PC-3 (cell line): ENCODE measurements around the gene PPP1R7. TPM values are rescaled to one million over a fixed set of nuclear protein-coding genes. Genes with fewer than 3 reads are reported as not detected.

Experiments used
- ATAC-seq: fragments of 200-7000 bp; cut with Tn5 transposase; 2 replicates; pipeline ENCODE4 v1.9.1; 2020; ENCODE audit warnings: mild to moderate bottlenecking, moderate library complexity
- BruUV-seq: library from RNA; stranded (reverse); fragments of 400-500 nt; replicated peaks from 2 replicates; lab custom pipeline; 2021; lab: Mats Ljungman, UMichigan
- CTCF ChIA-PET: fragments of 300-600 bp; sonication (Branson Sonifier 250); formaldehyde crosslinking; loops from one replicate; lab custom pipeline; 2022; ENCODE audit warnings: antibody characterized with exemption; lab: Charles Lee
- POLR2A ChIA-PET: fragments of 300-600 bp; sonication (Branson Sonifier 250); formaldehyde crosslinking; loops from one replicate; lab custom pipeline; 2022; ENCODE audit warnings: antibody characterized with exemption; ENCODE audit not compliant: unreplicated experiment; lab: Charles Lee
- DNase-seq: peaks from one replicate; pipeline ENCODE4 v3.0.0-alpha.2; 2015
- H2AFZ ChIP-seq: fragments of 300-600 bp; sonication (generic); 2 replicates; pipeline ENCODE4 v1.6.0; 2016; ENCODE audit warnings: antibody characterized with exemption, low read length
- H3F3A ChIP-seq: fragments of 300-600 bp; sonication (generic); one replicate; pipeline ENCODE4 v1.6.0; 2017; ENCODE audit warnings: antibody characterized with exemption, low read length, control low read depth, mild to moderate bottlenecking; ENCODE audit not compliant: unreplicated experiment
- H3K27ac ChIP-seq: fragments of 300-600 bp; sonication (generic); 2 replicates; pipeline ENCODE4 v1.5.1; 2016; ENCODE audit warnings: mild to moderate bottlenecking, low read length
- H3K27me3 ChIP-seq: fragments of 300-600 bp; sonication (generic); 2 replicates; pipeline ENCODE4 v1.6.1; 2016; ENCODE audit warnings: low read length, mixed read lengths
- H3K36me3 ChIP-seq: fragments of 300-600 bp; sonication (generic); 2 replicates; pipeline ENCODE4 v1.6.1; 2016; ENCODE audit warnings: low read depth, mixed run types, low read length, mixed read lengths
- H3K4me1 ChIP-seq: fragments of 300-600 bp; sonication (generic); 2 replicates; pipeline ENCODE4 v1.5.1; 2016; ENCODE audit warnings: low read length; ENCODE audit not compliant: insufficient read depth
- H3K4me2 ChIP-seq: fragments of 300-600 bp; sonication (generic); 2 replicates; pipeline ENCODE4 v1.6.0; 2016; ENCODE audit warnings: low read length
- H3K4me3 ChIP-seq: fragments of 300-600 bp; sonication (generic); 2 replicates; pipeline ENCODE4 v1.5.1; 2016; ENCODE audit warnings: mild to moderate bottlenecking, low read length, mixed read lengths
- H3K79me2 ChIP-seq: fragments of 300-600 bp; sonication (generic); 2 replicates; pipeline ENCODE4 v1.6.1; 2017; ENCODE audit warnings: low read length, mixed read lengths
- H3K9ac ChIP-seq: fragments of 300-600 bp; sonication (generic); 2 replicates; pipeline ENCODE4 v1.6.0; 2016; ENCODE audit warnings: mild to moderate bottlenecking, low read length
- H3K9me2 ChIP-seq: fragments of 300-600 bp; sonication (generic); replicated peaks from 2 replicates; pipeline ENCODE4 v1.6.1; 2016; ENCODE audit warnings: mixed run types, low read length, mixed read lengths
- H3K9me3 ChIP-seq: fragments of 300-600 bp; sonication (generic); 2 replicates; pipeline ENCODE4 v1.6.1; 2016; ENCODE audit warnings: low read length, mixed read lengths
- H4K20me1 ChIP-seq: fragments of 300-600 bp; sonication (generic); 2 replicates; pipeline ENCODE4 v1.6.1; 2016; ENCODE audit warnings: low read length, mixed read lengths
- EZH2 ChIP-seq: fragments of 300-600 bp; sonication (generic); IDR thresholded peaks from one replicate; pipeline ENCODE4 v1.6.1; 2017; ENCODE audit warnings: antibody characterized with exemption, mild to moderate bottlenecking, low read length; ENCODE audit not compliant: unreplicated experiment
- EZH2phosphoT487 ChIP-seq: fragments of 300-600 bp; sonication (generic); IDR thresholded peaks from 2 replicates; pipeline ENCODE4 v1.6.1; 2018; ENCODE audit warnings: mild to moderate bottlenecking, antibody characterized with exemption, low read length, borderline replicate concordance
- intact Hi-C: fragments of 100-400 bp; cut with micrococcal nuclease; formaldehyde crosslinking; loops from 2 replicates; pipeline ENCODE4 v1.9.0; 2023
- total RNA-seq: library from RNA; depleted of rRNA; stranded (reverse); fragments of >200 nt; gene quantifications from 2 replicates; pipeline ENCODE4 v1.2.3, GENCODE V29; 2014
- TF ChIP-seq, protein P1 (sequence below): fragments of 300-600 bp; sonication (generic); conservative IDR thresholded peaks from 2 replicates; pipeline ENCODE4 v1.5.1; 2017; ENCODE audit warnings: antibody characterized with exemption, low read depth, mild to moderate bottlenecking, low read length

Gene PPP1R7
- total RNA-seq, 1 experiment from 2014 or later = 21.4 TPM

DNA sequence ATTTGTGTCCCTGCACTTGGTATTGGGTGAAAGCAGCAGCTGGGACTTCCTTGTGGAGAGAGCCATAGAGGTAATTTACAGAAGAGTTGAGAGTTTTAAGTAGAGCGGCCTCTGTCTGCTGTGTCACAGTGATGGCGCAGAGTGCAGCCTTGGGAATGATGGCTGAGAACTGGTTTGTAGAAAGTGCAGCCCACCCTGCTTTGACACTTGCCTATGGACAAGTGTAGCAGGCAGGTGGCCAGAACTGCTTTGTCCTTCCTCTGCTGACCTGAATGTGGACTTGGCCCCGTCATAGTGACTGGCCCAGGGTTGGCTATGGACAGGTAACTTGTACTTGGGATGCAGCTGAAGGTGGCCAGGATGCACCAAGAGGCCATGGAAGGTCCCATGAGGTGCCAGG is 31.9 kb downstream of the PPP1R7 start:
- no peaks in the 10 kb centered on the region for H3K36me3 ChIP-seq
- no peaks in the 10 kb centered on the region for H4K20me1 ChIP-seq
- intact Hi-C loops = no loop called here
- no peaks in the 10 kb centered on the region for H3F3A ChIP-seq
- no peak for DNase-seq
- no peak overlapping the region for H3K9ac ChIP-seq
- no peak overlapping the region for H3K4me2 ChIP-seq
- BruUV-seq = no TSS peak
- no peak overlapping the region for H3K4me3 ChIP-seq
- no peak overlapping the region for H2AFZ ChIP-seq
- H3K27me3 ChIP-seq = no peaks in the 10 kb centered on the region
- CTCF ChIA-PET = no interaction called here
- no peak for ATAC-seq
- POLR2A ChIA-PET = no interaction called here
- H3K4me1 ChIP-seq = no peaks in the 10 kb centered on the region
- no peak overlapping the region for H3K27ac ChIP-seq
- no peaks in the 10 kb centered on the region for H3K9me2 ChIP-seq
- no peaks in the 10 kb centered on the region for H3K9me3 ChIP-seq
- no peak for TF ChIP-seq EZH2phosphoT487
- TF ChIP-seq, protein P1, sequence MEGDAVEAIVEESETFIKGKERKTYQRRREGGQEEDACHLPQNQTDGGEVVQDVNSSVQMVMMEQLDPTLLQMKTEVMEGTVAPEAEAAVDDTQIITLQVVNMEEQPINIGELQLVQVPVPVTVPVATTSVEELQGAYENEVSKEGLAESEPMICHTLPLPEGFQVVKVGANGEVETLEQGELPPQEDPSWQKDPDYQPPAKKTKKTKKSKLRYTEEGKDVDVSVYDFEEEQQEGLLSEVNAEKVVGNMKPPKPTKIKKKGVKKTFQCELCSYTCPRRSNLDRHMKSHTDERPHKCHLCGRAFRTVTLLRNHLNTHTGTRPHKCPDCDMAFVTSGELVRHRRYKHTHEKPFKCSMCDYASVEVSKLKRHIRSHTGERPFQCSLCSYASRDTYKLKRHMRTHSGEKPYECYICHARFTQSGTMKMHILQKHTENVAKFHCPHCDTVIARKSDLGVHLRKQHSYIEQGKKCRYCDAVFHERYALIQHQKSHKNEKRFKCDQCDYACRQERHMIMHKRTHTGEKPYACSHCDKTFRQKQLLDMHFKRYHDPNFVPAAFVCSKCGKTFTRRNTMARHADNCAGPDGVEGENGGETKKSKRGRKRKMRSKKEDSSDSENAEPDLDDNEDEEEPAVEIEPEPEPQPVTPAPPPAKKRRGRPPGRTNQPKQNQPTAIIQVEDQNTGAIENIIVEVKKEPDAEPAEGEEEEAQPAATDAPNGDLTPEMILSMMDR = no peak
- no peak for TF ChIP-seq EZH2
- no peaks in the 10 kb centered on the region for H3K79me2 ChIP-seq

DNA sequence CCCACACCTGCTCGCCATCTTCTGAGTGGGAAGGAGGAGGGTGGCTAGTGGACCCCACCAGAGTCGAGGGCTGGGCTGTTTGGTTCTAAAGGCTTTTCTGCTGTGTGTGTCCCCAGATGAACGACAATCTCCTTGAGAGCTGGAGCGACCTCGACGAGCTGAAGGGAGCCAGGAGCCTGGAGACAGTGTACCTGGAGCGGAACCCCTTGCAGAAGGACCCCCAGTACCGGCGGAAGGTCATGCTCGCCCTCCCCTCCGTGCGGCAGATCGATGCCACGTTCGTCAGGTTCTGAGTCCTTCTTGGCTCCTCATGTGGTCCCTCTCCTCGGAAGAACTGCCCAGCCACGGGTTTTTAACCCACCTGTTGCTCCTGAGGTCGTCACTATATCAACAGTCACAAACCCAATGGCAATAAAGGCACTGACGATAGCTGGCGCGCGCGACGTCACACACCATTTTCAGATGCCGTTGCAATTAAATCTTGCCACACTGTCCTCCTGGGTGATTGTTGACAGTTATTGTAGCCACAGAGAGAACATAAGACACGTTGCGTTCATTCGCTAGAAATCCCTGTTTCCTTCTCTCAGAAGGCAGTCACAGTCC is 32.4 kb downstream of the PPP1R7 start:
- Histone ChIP-seq H3K9me3 (no peaks in the 10 kb centered on the region), H2AFZ (no peak overlapping the region), H3K27ac (no peak overlapping the region), H3K4me1 (no peaks in the 10 kb centered on the region), H3K79me2 (no peaks in the 10 kb centered on the region), H3K4me2 (no peak overlapping the region), H3K4me3 (no peak overlapping the region), H3K36me3 (no peaks in the 10 kb centered on the region), H3K27me3 (no peaks in the 10 kb centered on the region), H4K20me1 (no peaks in the 10 kb centered on the region), H3K9me2 (no peaks in the 10 kb centered on the region), H3F3A (no peaks in the 10 kb centered on the region), H3K9ac (no peak overlapping the region)
- TF ChIP-seq EZH2 = no peak
- TF ChIP-seq, protein P1 = no peak
- no peak for TF ChIP-seq EZH2phosphoT487
- intact Hi-C loops = no loop called here
- ATAC-seq = no peak
- ChIA-PET POLR2A (no interaction called here), CTCF (no interaction called here)
- DNase-seq = no peak
- no TSS peak for BruUV-seq

- no peaks in the 10 kb centered on the region for H3K4me1 ChIP-seq
- H3K27ac ChIP-seq = no peak overlapping the region
- no peaks in the 10 kb centered on the region for H4K20me1 ChIP-seq
- H3K79me2 ChIP-seq = no peaks in the 10 kb centered on the region
- H3K4me3 ChIP-seq = no peak overlapping the region
- H2AFZ ChIP-seq = no peak overlapping the region
- no peaks in the 10 kb centered on the region for H3K9me2 ChIP-seq
- ATAC-seq = no peak
- ChIA-PET CTCF (no interaction called here), POLR2A (no interaction called here)
- H3K4me2 ChIP-seq = no peak overlapping the region
- no peaks in the 10 kb centered on the region for H3F3A ChIP-seq
- TF ChIP-seq, protein P1 = no peak
- TF ChIP-seq EZH2phosphoT487 (no peak), EZH2 (no peak)
- no TSS peak for BruUV-seq
- DNase-seq = no peak
- intact Hi-C loops = no loop called here
- no peaks in the 10 kb centered on the region for H3K36me3 ChIP-seq
- no peaks in the 10 kb centered on the region for H3K27me3 ChIP-seq
- no peaks in the 10 kb centered on the region for H3K9me3 ChIP-seq
- H3K9ac ChIP-seq = no peak overlapping the region
Observed at GRCh38 chr2:241183221-241183620, 33.0 kb downstream of the PPP1R7 start.
